Psoas muscle (tissue), 8 donors: ENCODE results near the gene MRAP. TPM values are rescaled to one million over a fixed set of nuclear protein-coding genes. Genes with fewer than 3 reads are reported as not detected.
A peak's percentile ranks its signal among the peaks of the same experiment; 100 is the strongest.
"Not testable (repeated sequence)": the region's sequence is repeated elsewhere in the genome, so short reads cannot be mapped to it uniquely, and the experiment has no call there.

Experiments used
- ATAC-seq, 4 donors: fragments of 200-7000 bp; cut with Tn5 transposase; one replicate each; pipeline ENCODE4 v1.9.1; 2020; ENCODE audit warnings: moderate library complexity in 3 of 4, mild to moderate bottlenecking in 2 of 4
- DNase-seq, 2 donors: peaks; one replicate each; pipeline ENCODE4 v3.0.0-alpha.2; 2020
- H3K27ac ChIP-seq: fragments of 200-600 bp; one replicate; pipeline ENCODE4 v1.8.0; 2022
- H3K27me3 ChIP-seq, 3 donors: fragments of 200-600 bp in 1 of 3; one replicate each; pipeline versions ENCODE4 v1.6.1 to v1.8.0; 2013 to 2022; ENCODE audit warnings: low read length in 2 of 3, mild to moderate bottlenecking in 2 of 3, moderate library complexity in 1 of 3; ENCODE audit not compliant: insufficient read depth in 3 of 3
- H3K36me3 ChIP-seq, 2 donors: fragments of 200-600 bp in 1 of 2; one replicate each; pipeline versions ENCODE4 v1.6.1 to v1.8.0; 2013 to 2022; ENCODE audit warnings: low read depth in 1 of 2, mild to moderate bottlenecking in 1 of 2, moderate library complexity in 1 of 2; ENCODE audit not compliant: insufficient read depth in 1 of 2
- H3K4me1 ChIP-seq: fragments of 200-600 bp; one replicate; pipeline ENCODE4 v1.8.0; 2022
- H3K4me3 ChIP-seq: fragments of 200-600 bp; one replicate; pipeline ENCODE4 v1.8.0; 2022; ENCODE audit warnings: mild to moderate bottlenecking
- H3K9me3 ChIP-seq: fragments of 200-600 bp; one replicate; pipeline ENCODE4 v1.8.0; 2022
- WGBS, 3 donors: extraction: QIAGEN DNeasy Blood & Tissue Kit; methylation state at CpG; one replicate each; pipeline versions ENCODE4 v1.1.6 to v1.1.7; 2013; 5-methylcytosine and 5-hydroxymethylcytosine counted together
- intact Hi-C, 2 donors: fragments of 100-400 bp; cut with DNase I; formaldehyde crosslinking; loops; one replicate each; pipeline versions ENCODE4 v1.11.0 to v1.14.2; 2022
- polyA plus RNA-seq, 3 donors: library from polyadenylated mRNA; stranded (reverse); fragments of 200-250 nt; gene quantifications; one replicate each; pipeline ENCODE4 v1.2.3, GENCODE V29; 2013
- total RNA-seq, 4 donors: library from RNA; stranded (reverse); fragmentation: NEBNext Ultra II Directional in 2 of 4; extraction: Animal tissue kit (Norgen Biotek cat#: 25700) in 2 of 4; gene quantifications; one replicate each; pipeline versions ENCODE4 v1.2.1 to v1.2.4, GENCODE V29; 2021 to 2023
- TF ChIP-seq, protein P1 (sequence below): fragments of 200-600 bp; IDR thresholded peaks from one replicate; pipeline ENCODE4 v1.8.0; 2022; ENCODE audit warnings: antibody characterized with exemption
- donor health status: healthy with polysubstance abuse.
- donor health status: DM: no; HTN: no; CAD: no; lungs with moderate emphysema.
- donor health status: Bipolar disorder and iron deficiency.
- donor health status: healthy.
- donor health status: DM: yes; HTN: yes; CAD: no.
- donor health status: DM: no; HTN: no; CAD: no.
- donor health status: DM: no; HTN: no; CAD: no.
- donor health status: DM: yes; HTN: yes; CAD: no.

The MRAP gene
- total and polyA plus RNA-seq, 7 donors, result 0.16 to 3.1 (median 0.37) TPM; not detected in 2

DNA sequence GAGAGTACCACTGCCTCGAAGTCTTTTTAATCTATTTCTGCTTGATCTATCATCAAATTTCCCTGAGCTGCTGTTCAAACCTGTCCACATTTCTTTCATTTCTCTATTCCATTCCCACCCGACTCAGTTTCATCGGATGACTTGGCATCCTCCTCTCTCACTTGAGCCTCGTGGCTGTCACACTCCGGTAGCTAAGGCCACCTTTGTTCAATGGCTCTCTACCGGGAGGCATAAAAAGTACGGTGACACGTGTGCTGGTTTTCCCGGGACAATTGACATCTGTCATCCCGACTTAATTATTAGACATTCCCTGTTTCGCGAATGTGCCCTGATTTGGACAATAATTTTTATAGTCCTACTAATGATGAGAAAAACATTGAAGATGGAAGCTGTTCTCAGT, 42.4 kb upstream of the MRAP start:
- 29 to 46% (median 32%) methylated on average over 12 of the region's 12 CpGs for WGBS, 3 donors
- ATAC-seq (no peak), DNase-seq (no peak)
- intact Hi-C loops, result loop anchor here (5.0 kb wide), 2 partner anchors 389 to 469 kb away; no protein-coding TSS in a partner anchor
- Histone ChIP-seq H3K27me3 (peaks cover 0 to 4% (median 0%) of the 10 kb centered on the region in 3 donors), H3K9me3 (no peaks in the 10 kb centered on the region), H3K4me1 (no peaks in the 10 kb centered on the region), H3K27ac (no peak overlapping the region), H3K36me3 (no peaks in the 10 kb centered on the region), H3K4me3 (no peak overlapping the region)
- TF ChIP-seq, protein P1, sequence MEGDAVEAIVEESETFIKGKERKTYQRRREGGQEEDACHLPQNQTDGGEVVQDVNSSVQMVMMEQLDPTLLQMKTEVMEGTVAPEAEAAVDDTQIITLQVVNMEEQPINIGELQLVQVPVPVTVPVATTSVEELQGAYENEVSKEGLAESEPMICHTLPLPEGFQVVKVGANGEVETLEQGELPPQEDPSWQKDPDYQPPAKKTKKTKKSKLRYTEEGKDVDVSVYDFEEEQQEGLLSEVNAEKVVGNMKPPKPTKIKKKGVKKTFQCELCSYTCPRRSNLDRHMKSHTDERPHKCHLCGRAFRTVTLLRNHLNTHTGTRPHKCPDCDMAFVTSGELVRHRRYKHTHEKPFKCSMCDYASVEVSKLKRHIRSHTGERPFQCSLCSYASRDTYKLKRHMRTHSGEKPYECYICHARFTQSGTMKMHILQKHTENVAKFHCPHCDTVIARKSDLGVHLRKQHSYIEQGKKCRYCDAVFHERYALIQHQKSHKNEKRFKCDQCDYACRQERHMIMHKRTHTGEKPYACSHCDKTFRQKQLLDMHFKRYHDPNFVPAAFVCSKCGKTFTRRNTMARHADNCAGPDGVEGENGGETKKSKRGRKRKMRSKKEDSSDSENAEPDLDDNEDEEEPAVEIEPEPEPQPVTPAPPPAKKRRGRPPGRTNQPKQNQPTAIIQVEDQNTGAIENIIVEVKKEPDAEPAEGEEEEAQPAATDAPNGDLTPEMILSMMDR, result no peak

DNA sequence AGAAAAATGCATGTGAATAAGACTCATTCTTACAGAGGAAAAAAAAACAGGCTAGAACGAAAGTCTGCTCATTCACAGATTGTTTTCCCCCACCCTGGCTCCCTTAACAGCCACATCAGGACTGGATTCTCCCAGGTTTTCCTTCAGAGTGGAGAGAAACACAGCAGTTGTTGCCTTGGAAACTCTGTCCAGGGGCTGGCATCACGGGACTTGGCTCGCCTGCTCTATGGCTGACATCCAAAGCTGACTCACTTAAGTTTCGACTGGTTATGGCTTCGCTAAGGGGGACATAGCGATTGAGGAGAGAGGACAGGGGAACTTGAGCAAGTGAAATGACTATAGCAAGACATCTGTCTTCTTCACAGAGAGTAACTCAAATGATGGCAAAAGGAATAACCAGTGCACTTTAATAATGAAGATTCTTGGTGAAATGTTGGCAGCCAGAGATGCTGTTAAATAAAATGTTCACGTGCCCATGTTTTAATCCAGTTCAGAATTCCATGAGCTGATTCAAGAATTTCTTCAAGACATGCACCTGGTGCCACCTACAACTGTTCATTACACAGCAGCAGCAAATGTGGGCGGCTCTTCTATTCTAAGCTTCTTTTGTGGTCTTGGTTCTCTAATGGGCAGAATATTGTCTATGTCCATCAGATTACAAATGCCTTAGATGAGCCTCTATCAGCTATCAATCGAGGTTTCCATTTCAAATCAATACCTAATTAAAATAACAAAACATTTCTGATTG, 41.6 kb upstream of the MRAP start:
- TF ChIP-seq, protein P1, result no peak
- Histone ChIP-seq H3K36me3 (no peaks in the 10 kb centered on the region), H3K27me3 (peaks cover 0 to 4% (median 0%) of the 10 kb centered on the region in 3 donors), H3K27ac (no peak overlapping the region), H3K4me1 (no peaks in the 10 kb centered on the region), H3K9me3 (no peaks in the 10 kb centered on the region), H3K4me3 (no peak overlapping the region)
- ATAC-seq, result peak; percentile 58 to 83 (median 61)
- 24 to 25% (median 24%) methylated on average over 9 of the region's 9 CpGs for WGBS, 3 donors
- intact Hi-C loops, result loop anchor here (5.0 kb wide), 2 partner anchors 390 to 470 kb away; no protein-coding TSS in a partner anchor
- peak; percentile 70 to 74 for DNase-seq

DNA sequence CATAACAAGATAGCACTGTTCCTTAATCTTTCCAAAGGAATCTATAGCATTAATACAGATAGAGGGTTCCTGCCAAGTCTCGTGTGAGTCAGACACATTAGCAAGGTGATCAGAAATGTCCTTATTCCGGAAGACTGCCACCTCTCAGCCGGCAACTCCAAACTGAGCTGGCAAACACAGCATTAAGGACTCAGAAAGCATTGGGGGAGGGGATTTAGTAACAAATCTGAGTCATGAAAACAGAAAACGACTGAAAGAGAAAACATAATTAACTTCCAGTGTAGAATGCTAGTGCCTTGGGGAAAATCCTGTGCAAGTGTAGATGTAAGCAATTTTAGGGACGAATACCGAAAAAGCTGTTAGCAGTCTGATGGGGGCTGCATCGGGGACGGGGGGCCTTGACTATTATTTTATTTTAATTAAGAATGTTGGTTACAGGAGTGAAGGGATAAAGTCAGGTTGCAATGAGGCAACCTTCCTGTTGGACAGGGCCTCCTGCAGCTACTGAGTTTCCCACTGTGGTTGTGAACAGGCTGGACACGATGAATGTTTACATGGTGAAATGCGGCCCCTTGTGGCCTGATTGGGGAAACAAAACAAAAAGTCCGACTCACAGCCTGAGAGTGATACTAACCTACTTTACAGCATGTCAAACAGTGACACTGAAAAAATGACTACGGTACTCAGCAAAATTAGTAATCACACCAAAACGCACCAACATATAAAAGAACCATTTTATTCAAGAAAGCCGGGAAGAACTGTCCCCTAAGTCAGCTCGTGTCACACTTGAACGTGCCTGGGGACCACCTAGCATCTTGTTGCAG, 40.5 kb upstream of the MRAP start:
- DNase-seq, result peak; percentile 60 to 71
- WGBS, 3 donors, result 44 to 48% (median 45%) methylated on average over 16 of the region's 16 CpGs

DNA sequence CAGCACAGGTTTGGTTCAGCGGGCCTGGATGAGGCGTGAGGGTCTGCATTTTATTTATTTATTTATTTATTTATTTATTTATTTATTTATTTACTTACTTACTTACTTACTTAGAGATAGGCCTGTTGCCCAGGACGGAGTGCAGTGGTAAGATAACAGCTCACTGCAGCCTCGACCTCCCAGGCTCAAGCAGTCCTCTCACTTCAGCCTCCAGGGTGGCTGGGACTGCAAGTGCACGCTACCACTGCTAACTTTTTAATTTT, 39.9 kb upstream of the MRAP start:
- H3K4me3 ChIP-seq, H3K9me3 ChIP-seq, H3K36me3 ChIP-seq, H3K27ac ChIP-seq, ATAC-seq, DNase-seq, H3K4me1 ChIP-seq, H3K27me3 ChIP-seq: not testable (repeated sequence)
- 90 to 97% (median 93%) methylated on average over 5 of the region's 5 CpGs for WGBS, 3 donors
- intact Hi-C loops, result loop anchor here (2.0 to 5.0 kb wide), 3 partner anchors 391 to 471 kb away; no protein-coding TSS in a partner anchor

More for the DNA sequence above, 40.5 kb upstream of the MRAP start:
- Histone ChIP-seq H3K4me3 (no peak overlapping the region), H3K36me3 (no peaks in the 10 kb centered on the region), H3K9me3 (no peaks in the 10 kb centered on the region), H3K27me3 (peaks cover 0 to 4% (median 0%) of the 10 kb centered on the region in 3 donors), H3K27ac (no peak overlapping the region), H3K4me1 (no peaks in the 10 kb centered on the region)
- TF ChIP-seq, protein P1, result peak; percentile 70
- ATAC-seq, result peak; percentile 77 to 89 (median 78)
- intact Hi-C loops, result loop anchor here (2.0 to 5.0 kb wide), 3 partner anchors 391 to 471 kb away; no protein-coding TSS in a partner anchor

DNA sequence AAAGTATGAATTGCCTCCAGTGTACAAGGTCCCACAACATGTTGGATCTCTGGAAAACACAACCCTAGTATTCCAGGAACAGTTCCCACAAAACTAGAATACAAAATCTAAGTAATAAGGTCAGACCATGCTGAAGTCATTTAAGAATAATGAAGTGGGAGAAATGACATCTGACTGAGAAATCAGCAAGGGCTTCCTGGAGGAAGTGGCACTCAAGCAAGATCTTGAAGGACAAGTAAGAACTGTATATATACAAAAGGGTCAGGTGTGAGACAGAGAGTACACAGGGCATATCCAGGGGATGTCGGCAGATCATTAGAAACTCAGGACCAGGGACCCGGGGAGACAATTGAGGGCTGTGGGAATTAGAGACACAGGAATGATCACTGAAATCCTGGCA, 38.5 kb upstream of the MRAP start:
- ATAC-seq, result no peak
- no peak for DNase-seq
- Histone ChIP-seq H3K9me3 (no peaks in the 10 kb centered on the region), H3K4me3 (no peak overlapping the region), H3K4me1 (no peaks in the 10 kb centered on the region), H3K27ac (no peak overlapping the region), H3K36me3 (no peaks in the 10 kb centered on the region), H3K27me3 (no peaks in the 10 kb centered on the region)
- intact Hi-C loops, result no loop called here
- TF ChIP-seq, protein P1, result no peak
- WGBS, 3 donors, result 88 to 95% (median 92%) methylated on average over 2 of the region's 2 CpGs
